ENCODE measurements around the gene CPSF4L. TPM values are rescaled to one million over a fixed set of nuclear protein-coding genes. Genes with fewer than 3 reads are reported as not detected.

Gene CPSF4L
- total and polyA plus RNA-seq, 2 of the 13 experiments (the other 11 are each of a cell fraction or from before 2014, with no cell fraction given): 0.73 to 1.6 TPM

GRCh38 chr17:73268582-73269328 lies 7.1 kb upstream of the CPSF4L start (continued):
- TF ChIP-seq ZFP41 (CRISPR knock-in tag; IDR thresholded peaks at IDR 0.05; ENCODE audit: borderline replicate concordance) (0 out of 2 replicates have a peak, but pooled peaks have one; percentile 47), ZNF747 (CRISPR knock-in tag; IDR thresholded peaks at IDR 0.05; ENCODE audit: borderline replicate concordance) (no peak), ZNF354B (CRISPR knock-in tag; IDR thresholded peaks at IDR 0.05) (no peak), ZZZ3 (CRISPR knock-in tag; IDR thresholded peaks at IDR 0.05; ENCODE audit: borderline replicate concordance) (no peak), ZNF468 (CRISPR knock-in tag; IDR thresholded peaks at IDR 0.05) (no peak), TAF15 (IDR thresholded peaks at IDR 0.05; ENCODE audit: low read depth, low read length, poor library complexity, severe bottlenecking) (no peak), PCBP1 (IDR thresholded peaks at IDR 0.05; ENCODE audit: borderline replicate concordance, low read depth, low read length) (no peak), SIN3A (IDR thresholded peaks at IDR 0.05; ENCODE audit: borderline replicate concordance, low read depth, low read length) (no peak), ZNF18 (CRISPR knock-in tag; IDR thresholded peaks at IDR 0.05; ENCODE audit: insufficient replicate concordance) (no peak), POGK (CRISPR knock-in tag; conservative IDR thresholded peaks at IDR 0.05) (no peak), KDM5B (CRISPR knock-in tag; IDR thresholded peaks at IDR 0.05; ENCODE audit: borderline replicate concordance) (no peak; the same call in 1 of the 2 replicates), ZNF142 (CRISPR knock-in tag; IDR thresholded peaks at IDR 0.05) (no peak), KLF9 (CRISPR knock-in tag; IDR thresholded peaks at IDR 0.05; ENCODE audit: low read depth) (no peak), HNF4G (IDR thresholded peaks at IDR 0.05; ENCODE audit: borderline replicate concordance, low read depth, low read length) (no peak), HNF4G (CRISPR knock-in tag; IDR thresholded peaks at IDR 0.05; ENCODE audit: borderline replicate concordance, low read depth) (no peak), SNAPC5 (CRISPR knock-in tag; IDR thresholded peaks at IDR 0.05; ENCODE audit: borderline replicate concordance) (no peak), MTA1 (CRISPR knock-in tag; IDR thresholded peaks at IDR 0.05; ENCODE audit: borderline replicate concordance) (0 out of 2 replicates have a peak, but pooled peaks have one; percentile 52)

Measured in HepG2 (cell line).